CD1c-positive myeloid dendritic cell (primary cell): ENCODE data around the gene TRIM49B.
"Not testable (repeated sequence)": the region's sequence is repeated elsewhere in the genome, so short reads cannot be mapped to it uniquely, and the experiment has no call there.

Experiments
- DNase-seq: peaks from one replicate; pipeline ENCODE4 v3.0.0-alpha.2; 2016; ENCODE audit errors: extremely low spot score

The TRIM49B gene, protein sequence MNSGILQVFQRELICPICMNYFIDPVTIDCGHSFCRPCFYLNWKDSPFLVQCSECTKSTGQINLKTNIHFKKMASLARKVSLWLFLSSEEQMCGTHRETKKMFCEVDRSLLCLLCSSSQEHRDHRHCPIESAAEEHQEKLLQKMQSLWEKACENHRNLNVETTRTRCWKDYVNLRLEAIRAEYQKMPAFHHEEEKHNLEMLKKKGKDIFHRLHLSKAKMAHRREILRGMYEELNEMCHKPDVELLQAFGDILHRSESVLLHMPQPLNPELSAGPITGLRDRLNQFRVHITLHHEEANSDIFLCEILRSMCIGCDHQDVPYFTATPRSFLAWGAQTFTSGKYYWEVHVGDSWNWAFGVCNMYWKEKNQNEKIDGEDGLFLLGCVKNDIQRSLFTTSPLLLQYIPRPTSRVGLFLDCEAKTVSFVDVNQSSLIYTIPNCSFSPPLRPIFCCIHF

GRCh38 chr11:49028523-49028922 lies at the start of gene TRIM49B:
TSS of gene TRIM49B (plus strand) at chr11:49028823. CDS start at chr11:49031600, 2,777 bp downstream.
- not testable (repeated sequence) for DNase-seq

- not testable (repeated sequence) for DNase-seq
These were observed 44.8 kb upstream of the TRIM49B start, which contains the start of gene TRIM51G for GRCh38 chr11:48983785-48984184. TSS of gene TRIM51G (minus strand) at chr11:48983885. CDS start at chr11:48981695, 2,190 bp downstream.

DNA sequence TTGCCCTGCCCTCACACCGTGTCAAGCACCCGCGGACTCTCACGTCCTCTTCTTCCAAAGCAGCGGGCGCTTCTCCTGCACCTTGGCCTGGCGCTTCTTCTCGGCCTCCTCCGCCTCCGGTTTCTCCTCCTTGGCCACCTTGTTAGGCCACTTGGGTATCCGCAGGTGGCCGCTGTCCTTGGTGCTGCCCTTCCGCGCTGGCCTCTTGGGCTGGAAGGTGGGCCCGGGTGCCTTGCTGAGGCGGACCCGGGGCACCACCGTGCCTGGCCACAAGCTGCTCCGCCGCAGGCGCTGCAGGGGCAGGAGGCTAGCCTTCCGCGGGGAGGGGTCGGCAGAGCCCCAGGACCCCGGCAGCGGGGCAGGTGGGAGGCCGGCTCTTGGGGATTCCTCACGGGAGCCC lies 19.6 kb downstream of the TRIM49B start:
- DNase-seq: not testable (repeated sequence)

- not testable (repeated sequence) for DNase-seq
These were observed 21.2 kb downstream of the TRIM49B start for GRCh38 chr11:49049821-49050220.

- not testable (repeated sequence) for DNase-seq
These were observed 30.4 kb downstream of the TRIM49B start, which contains the start of gene TRIM64C for GRCh38 chr11:49059012-49059411. TSS of gene TRIM64C (minus strand) at chr11:49059112. CDS start at chr11:49059112, 0 bp downstream.

DNA sequence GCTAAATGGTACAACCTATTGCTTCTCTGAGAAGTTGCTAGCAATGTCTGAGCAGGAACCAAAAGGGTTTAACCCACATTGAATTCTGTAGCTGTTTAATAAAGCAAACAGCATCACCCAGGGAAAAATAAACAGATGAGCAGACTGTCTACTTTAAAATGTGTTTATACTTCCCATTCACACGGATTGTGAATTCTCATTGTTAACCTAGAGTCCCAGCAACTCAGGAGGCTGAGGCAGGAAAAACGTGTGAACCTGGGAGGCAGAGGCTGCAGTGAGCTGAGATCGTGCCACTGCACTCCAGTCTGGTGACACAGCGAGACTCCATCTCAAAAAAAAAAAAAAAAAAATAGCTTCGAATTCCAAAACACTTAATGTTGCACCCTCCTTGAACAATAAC lies 41.3 kb downstream of the TRIM49B start:
- DNase-seq: not testable (repeated sequence)
